Tibial artery (tissue), 4 donors: ENCODE results near the gene GMEB2.

Experiments used
- DNase-seq, 2 donors: peaks; one replicate each; pipeline ENCODE4 v3.0.0-alpha.2; 2019
- H3K27ac ChIP-seq, 2 donors: fragments of 200-600 bp; sonication (generic) in 1 of 2; 1 replicate in 1 of 2; 2 replicates in 1 of 2; pipeline ENCODE4 v1.5.1; 2018 to 2019; ENCODE audit warnings: mild to moderate bottlenecking in 1 of 2
- H3K27me3 ChIP-seq, 2 donors: fragments of 200-600 bp; sonication (generic) in 1 of 2; one replicate each; pipeline versions ENCODE4 v1.5.1 to v1.6.0; 2016 to 2019
- H3K36me3 ChIP-seq, 3 donors: fragments of 200-600 bp; sonication (generic) in 2 of 3; one replicate each; pipeline ENCODE4 v1.5.1; 2016 to 2019; ENCODE audit warnings: mild to moderate bottlenecking in 2 of 3
- H3K4me1 ChIP-seq, 4 donors: fragments of 200-600 bp; sonication (generic) in 2 of 4; 1 replicate in 3 of 4; 2 replicates in 1 of 4; pipeline ENCODE4 v1.5.1; 2016 to 2019
- H3K4me3 ChIP-seq, 2 donors: fragments of 200-600 bp; sonication (generic) in 1 of 2; 1 replicate in 1 of 2; 2 replicates in 1 of 2; pipeline ENCODE4 v1.5.1; 2018 to 2019; ENCODE audit warnings: mild to moderate bottlenecking in 2 of 2
- H3K9me3 ChIP-seq, 3 donors: fragments of 200-600 bp; sonication (generic) in 1 of 3; one replicate each; pipeline ENCODE4 v1.5.1; 2016 to 2019
- intact Hi-C: fragments of 100-400 bp; cut with DNase I; formaldehyde crosslinking; loops from one replicate; pipeline ENCODE4 v1.15.0; 2023; ENCODE audit warnings: low total_unique reads
- TF ChIP-seq, protein P1 (sequence below), 2 experiments: fragments of 200-600 bp in 1 of 2; fragments of 450-650 bp in 1 of 2; IDR thresholded peaks; one replicate each; pipeline ENCODE4 v1.5.1; 2017 to 2019; ENCODE audit warnings: antibody characterized with exemption in 2 of 2, mild to moderate bottlenecking in 1 of 2, moderate library complexity in 1 of 2

The GMEB2 gene

DNA sequence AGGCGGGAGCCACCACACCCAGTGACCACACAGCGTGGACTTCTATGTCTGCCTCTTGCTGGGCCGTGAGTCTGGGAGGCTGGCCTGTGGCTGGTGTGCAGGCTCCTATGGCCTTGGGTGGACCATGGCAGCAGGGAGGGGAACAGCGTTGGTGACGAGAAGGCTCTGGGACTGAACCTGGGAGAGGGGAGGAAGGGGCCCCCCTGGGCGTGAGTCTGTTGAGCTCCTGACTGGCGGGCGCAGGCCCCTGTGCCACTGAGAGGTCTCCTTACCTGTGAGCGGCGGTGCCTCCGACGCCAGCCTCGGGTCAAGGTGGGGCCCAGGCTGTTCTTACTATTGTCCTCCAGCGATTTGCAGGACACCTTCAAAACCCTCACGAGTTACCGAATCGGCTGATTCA is 40.1 kb downstream of the GMEB2 start:
- Histone ChIP-seq H3K27ac (no peak overlapping the region), H3K36me3 (peaks cover 27 to 50% (median 36%) of the 10 kb centered on the region in 3 donors), H3K4me3 (no peak overlapping the region), H3K9me3 (no peaks in the 10 kb centered on the region), H3K27me3 (no peaks in the 10 kb centered on the region), H3K4me1 (no peaks in the 10 kb centered on the region)
- TF ChIP-seq, protein P1, sequence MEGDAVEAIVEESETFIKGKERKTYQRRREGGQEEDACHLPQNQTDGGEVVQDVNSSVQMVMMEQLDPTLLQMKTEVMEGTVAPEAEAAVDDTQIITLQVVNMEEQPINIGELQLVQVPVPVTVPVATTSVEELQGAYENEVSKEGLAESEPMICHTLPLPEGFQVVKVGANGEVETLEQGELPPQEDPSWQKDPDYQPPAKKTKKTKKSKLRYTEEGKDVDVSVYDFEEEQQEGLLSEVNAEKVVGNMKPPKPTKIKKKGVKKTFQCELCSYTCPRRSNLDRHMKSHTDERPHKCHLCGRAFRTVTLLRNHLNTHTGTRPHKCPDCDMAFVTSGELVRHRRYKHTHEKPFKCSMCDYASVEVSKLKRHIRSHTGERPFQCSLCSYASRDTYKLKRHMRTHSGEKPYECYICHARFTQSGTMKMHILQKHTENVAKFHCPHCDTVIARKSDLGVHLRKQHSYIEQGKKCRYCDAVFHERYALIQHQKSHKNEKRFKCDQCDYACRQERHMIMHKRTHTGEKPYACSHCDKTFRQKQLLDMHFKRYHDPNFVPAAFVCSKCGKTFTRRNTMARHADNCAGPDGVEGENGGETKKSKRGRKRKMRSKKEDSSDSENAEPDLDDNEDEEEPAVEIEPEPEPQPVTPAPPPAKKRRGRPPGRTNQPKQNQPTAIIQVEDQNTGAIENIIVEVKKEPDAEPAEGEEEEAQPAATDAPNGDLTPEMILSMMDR (IDR thresholded peaks at IDR 0.05): no peak
- no peak for DNase-seq
- intact Hi-C loops: no loop called here

DNA sequence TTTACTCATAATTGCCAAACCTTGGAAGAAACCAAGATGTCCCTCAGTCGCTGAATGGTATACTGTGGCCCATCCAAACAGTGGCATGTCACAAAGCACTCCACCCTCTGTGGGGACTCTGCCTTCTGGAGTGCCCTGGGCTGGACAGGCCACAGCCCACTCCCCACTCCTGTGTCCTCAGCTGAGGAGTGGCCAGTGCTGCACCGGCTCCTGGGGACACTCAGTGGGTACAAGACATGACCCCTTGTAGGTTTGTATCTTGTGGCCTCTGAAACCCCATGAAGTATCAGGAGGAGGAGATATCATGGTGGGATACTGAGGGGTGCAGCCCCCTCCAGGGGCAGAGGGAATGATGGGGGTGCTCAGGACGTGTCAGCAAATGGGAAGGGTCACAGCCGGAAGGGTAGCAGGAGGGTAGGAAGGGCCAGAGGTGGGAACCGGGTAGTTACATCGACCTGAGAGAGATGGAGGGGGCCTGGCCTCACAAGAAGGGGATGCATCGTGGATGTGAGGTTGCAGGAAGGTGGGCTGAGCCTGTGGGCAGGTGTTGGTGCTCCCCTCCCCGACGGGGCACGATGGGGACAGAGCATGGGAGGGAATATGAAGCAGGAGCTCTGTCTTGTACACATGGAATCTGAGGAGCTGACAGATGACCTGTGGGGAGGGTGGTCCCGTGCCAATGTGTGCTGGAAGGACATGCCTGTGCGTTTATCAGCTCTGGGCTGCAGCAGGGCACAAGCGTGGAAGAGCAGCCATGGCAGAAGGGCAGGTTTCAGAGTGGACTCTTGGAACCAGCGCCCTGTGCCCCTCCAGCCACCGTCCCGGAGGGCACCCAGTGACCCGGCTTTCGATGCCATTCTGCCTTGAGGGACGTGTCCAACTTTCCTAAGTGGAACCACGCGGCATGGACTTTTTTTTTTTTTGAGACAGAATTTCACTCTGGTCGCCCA is 41.0 kb downstream of the GMEB2 start:
- H3K27me3 ChIP-seq: no peaks in the 10 kb centered on the region
- no peak overlapping the region for H3K4me3 ChIP-seq
- peaks cover 20 to 41% (median 27%) of the 10 kb centered on the region in 3 donors for H3K36me3 ChIP-seq
- no peaks in the 10 kb centered on the region for H3K9me3 ChIP-seq
- no peaks in the 10 kb centered on the region for H3K4me1 ChIP-seq
- intact Hi-C loops: no loop called here
- H3K27ac ChIP-seq: no peak overlapping the region
- TF ChIP-seq, protein P1 (IDR thresholded peaks at IDR 0.05): no peak
- no peak for DNase-seq

DNA sequence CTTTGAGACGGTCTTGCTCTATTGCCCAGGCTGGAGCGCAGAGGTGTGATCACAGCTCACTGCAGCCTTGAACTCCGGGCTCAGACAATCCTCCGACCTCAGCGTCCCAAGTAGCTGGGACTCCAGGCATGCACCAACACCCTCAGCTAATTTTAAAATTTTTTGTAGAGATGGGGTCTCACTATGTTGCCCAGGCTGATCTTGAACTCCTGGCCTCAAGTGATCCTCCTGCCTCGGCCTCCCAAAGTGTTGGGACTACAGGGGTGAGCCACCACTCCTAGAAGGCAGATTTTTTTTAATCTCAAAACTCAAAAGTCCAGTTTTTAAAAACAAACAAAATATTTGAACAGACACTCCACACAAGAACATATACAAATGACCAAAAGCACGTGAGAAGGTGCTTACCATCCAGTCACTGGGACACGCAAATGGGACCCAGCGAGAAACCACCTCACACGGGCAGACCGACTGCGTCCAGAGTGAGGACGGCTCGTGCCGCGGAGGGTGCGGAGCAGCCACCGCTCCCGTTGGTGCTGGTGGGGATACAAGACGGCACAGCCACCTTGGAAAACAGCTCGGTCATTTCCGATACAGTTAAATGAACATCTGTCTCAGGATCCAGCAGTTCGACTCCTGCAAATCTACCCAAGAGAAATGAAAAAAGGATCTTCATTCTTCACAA is 44.4 kb downstream of the GMEB2 start:
- no peak overlapping the region for H3K4me3 ChIP-seq
- H3K27ac ChIP-seq: no peak overlapping the region
- DNase-seq: no peak
- intact Hi-C loops: no loop called here
- H3K27me3 ChIP-seq: peaks cover 0 to 20% of the 10 kb centered on the region in 2 donors
- TF ChIP-seq, protein P1 (IDR thresholded peaks at IDR 0.05): no peak
- peaks cover 0 to 8% (median 0%) of the 10 kb centered on the region in 3 donors for H3K36me3 ChIP-seq
- no peaks in the 10 kb centered on the region for H3K9me3 ChIP-seq
- no peaks in the 10 kb centered on the region for H3K4me1 ChIP-seq

DNA sequence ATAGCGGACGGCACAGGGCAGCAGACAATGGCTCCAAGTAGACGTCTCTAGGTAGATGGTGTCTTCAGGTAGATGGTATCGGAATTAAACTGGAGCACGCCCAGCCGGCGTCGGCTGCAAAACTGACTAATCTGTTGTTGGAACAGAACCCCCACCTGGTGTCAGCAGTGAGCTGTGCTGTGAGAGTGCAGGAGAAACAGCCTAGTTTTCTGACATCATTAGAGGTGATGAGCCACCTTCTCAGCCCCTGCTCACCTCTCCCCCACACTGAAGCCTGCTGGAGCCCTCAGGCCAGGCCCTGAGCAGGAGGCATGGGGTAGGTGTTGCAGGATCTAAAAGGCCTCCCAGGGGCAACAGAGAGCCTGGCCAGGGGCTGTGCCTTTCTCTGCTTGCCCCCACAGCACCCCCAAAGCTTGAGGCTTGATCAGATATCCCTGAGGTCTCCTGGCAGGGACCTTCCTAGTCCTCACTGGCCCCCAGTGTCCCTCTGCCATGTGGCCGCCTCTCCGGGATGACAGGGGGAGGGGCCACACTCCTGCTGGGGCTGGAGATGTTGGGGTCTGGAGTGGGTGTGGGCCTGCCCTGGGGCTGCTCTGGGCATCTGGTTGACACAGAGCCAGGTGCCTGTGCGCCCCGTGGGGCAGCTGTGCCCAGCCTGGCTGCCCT is 46.0 kb downstream of the GMEB2 start:
- no peaks in the 10 kb centered on the region for H3K9me3 ChIP-seq
- DNase-seq: no peak
- H3K27ac ChIP-seq: no peak overlapping the region
- no peak overlapping the region for H3K4me3 ChIP-seq
- H3K36me3 ChIP-seq: no peaks in the 10 kb centered on the region
- peaks cover 0 to 24% of the 10 kb centered on the region in 2 donors for H3K27me3 ChIP-seq
- TF ChIP-seq, protein P1 (IDR thresholded peaks at IDR 0.05): no peak
- H3K4me1 ChIP-seq: no peaks in the 10 kb centered on the region
- intact Hi-C loops: no loop called here

DNA sequence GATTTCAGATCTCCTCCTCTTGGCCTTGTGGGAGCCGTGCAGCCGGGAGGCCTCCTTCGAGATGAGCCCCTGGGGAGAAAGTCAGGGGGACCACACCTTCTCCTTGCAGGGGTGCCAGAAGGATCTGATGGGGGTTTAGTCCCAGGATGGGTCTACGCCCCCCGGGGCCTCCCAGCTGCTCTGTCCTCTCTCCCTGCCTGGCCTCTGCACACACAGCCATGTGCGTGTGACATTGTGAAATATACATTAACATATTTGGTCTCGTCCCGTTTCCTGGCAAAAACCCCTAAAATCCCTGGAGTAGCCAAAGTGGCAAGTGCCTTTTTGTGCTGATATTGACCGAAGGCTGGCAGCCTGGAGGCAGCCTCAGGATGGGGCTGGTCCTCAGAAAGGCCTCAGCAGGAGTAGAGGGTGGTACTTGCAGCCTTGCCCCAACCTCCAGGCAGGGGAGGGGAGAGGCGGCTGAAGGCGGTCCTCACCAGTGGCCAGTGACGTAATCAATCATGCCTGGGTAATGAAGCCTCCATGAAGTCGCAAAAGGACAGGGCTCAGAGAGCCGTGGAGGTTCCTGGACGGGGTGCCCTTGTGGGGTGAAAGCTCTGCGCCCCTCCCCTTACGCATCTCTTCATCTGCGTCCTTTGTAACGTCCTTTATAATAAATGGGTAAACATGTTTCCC is 47.7 kb downstream of the GMEB2 start:
- Histone ChIP-seq H3K27me3 (peaks cover 0 to 24% of the 10 kb centered on the region in 2 donors), H3K27ac (no peak overlapping the region), H3K9me3 (no peaks in the 10 kb centered on the region), H3K4me3 (no peak overlapping the region), H3K4me1 (peaks cover 0 to 6% (median 5%) of the 10 kb centered on the region in 4 donors), H3K36me3 (no peaks in the 10 kb centered on the region)
- DNase-seq: no peak
- intact Hi-C loops: no loop called here
- TF ChIP-seq, protein P1 (IDR thresholded peaks at IDR 0.05): no peak
